Urinary bladder (tissue), 4 donors: Measurements from ENCODE around the gene GNAI1. TPM values are rescaled to one million over a fixed set of nuclear protein-coding genes. Genes with fewer than 3 reads are reported as not detected.
A peak's percentile ranks its signal among the peaks of the same experiment; 100 is the strongest.

Experiments
- DNase-seq: peaks from one replicate; pipeline ENCODE4 v3.0.0-alpha.2; 2015; ENCODE audit errors: extremely low spot score
- H3K27ac ChIP-seq: one replicate; pipeline ENCODE4 v1.5.1; 2013; ENCODE audit warnings: low read depth, mild to moderate bottlenecking, moderate library complexity
- H3K36me3 ChIP-seq: one replicate; pipeline ENCODE4 v1.6.1; 2013; ENCODE audit warnings: mild to moderate bottlenecking, moderate library complexity; ENCODE audit not compliant: insufficient read depth
- H3K4me1 ChIP-seq: one replicate; pipeline ENCODE4 v1.6.1; 2013; ENCODE audit warnings: mild to moderate bottlenecking, moderate library complexity; ENCODE audit not compliant: insufficient read depth
- H3K4me3 ChIP-seq: one replicate; pipeline ENCODE4 v1.5.1; 2013; ENCODE audit warnings: low read depth, low read length
- WGBS: extraction: QIAGEN DNeasy Blood & Tissue Kit; methylation state at CpG from one replicate; pipeline ENCODE4 v1.1.7; 2013; 5-methylcytosine and 5-hydroxymethylcytosine counted together
- polyA plus RNA-seq: library from polyadenylated mRNA; stranded (reverse); fragments of 200-250 nt; gene quantifications from one replicate; pipeline ENCODE4 v1.2.3, GENCODE V29; 2013
- total RNA-seq: library from RNA; depleted of rRNA; stranded (reverse); fragments of >200 nt; gene quantifications from one replicate; pipeline ENCODE4 v1.2.3, GENCODE V29; 2014
- donor health status: healthy with polysubstance abuse.
- donor health status: healthy.

Gene GNAI1
- total RNA-seq: 81.2 TPM
- polyA plus RNA-seq: 49.4 TPM

DNA sequence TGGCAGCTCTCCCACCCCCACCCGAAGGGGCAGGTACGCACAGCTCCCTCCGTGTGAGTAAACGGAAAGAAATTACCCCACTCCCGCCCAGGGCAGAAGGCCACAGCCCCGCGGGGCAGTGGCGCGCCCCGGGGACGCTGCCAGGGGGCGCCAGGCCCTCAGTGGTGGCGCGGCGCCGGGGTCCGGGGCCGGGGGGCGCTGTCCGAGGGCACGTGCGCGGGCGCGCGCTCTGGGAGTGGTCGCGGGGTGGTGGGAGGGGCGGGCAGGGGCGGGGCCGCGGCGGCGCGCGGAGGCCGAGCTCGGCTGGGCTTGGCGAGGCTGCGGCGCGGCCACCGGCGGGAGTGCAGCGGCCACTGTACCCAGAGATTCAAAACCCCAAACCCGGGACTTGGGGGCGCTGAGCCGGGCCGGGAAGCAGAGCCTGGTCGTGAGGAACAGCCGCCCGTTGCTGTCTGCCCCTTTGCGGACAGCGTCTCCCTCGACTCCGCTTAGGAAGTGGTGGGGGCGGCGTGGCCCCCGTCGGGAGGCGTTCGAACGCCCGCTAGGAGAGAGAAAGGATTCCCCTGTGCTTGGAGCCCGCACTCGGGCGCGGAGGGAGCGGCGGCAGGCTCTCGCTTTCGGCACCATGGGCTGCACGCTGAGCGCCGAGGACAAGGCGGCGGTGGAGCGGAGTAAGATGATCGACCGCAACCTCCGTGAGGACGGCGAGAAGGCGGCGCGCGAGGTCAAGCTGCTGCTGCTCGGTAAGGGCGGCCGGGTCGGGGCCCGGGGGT is at the start of gene GNAI1:
Gene GNAI1, plus strand, starts transcription at position 296 of the 773 bp plus-strand sequence. Its CDS starts 330 bp downstream, at position 626.
- Histone ChIP-seq H3K36me3 (no peaks in the 10 kb centered on the region), H3K27ac (peak within 1 kb of the TSS; percentile 93), H3K4me3 (peak within 1 kb of the TSS; percentile 84), H3K4me1 (no peaks in the 10 kb centered on the region)
- WGBS: under 1% methylated on average over 92 of the region's 92 CpGs
- DNase-seq: no peak

DNA sequence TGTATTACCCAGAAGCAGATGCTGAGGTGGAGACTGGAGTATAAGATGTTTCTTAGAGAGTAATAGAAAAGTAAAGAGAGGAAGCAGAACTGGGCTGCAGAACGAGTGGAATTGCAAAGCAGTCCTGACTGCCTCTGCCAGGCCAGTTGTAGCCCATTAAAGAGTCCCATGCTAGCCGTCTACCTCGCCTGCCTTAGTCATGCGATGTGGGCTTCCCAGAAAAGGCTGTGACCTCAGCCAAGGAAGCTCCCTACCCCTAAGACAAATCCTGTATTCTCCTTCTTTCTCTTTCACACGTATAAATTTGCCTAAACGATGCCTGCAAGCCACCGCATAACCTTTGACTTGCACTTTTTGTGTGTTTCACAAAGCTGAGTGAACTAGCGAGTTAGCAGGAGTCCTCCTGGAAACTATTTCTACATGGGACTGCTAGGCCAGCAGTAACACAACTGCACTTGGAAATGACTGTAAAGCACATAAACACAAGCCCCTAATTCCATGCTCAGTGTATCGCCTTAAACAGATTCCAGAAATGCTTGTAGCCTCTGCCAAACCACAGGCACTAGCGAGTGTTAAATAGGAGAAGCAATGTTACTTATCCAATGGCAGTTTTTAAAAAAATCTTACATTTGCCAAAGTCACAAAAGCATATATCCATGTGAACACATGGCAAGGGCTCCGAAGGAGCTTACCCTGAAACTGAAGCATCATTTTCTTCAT is 47.4 kb upstream of the GNAI1 start:
- Histone ChIP-seq H3K36me3 (no peaks in the 10 kb centered on the region), H3K27ac (no peak overlapping the region), H3K4me1 (no peaks in the 10 kb centered on the region), H3K4me3 (no peak overlapping the region)
- 61% methylated on average over 11 of the region's 11 CpGs for WGBS
- DNase-seq: no peak

DNA sequence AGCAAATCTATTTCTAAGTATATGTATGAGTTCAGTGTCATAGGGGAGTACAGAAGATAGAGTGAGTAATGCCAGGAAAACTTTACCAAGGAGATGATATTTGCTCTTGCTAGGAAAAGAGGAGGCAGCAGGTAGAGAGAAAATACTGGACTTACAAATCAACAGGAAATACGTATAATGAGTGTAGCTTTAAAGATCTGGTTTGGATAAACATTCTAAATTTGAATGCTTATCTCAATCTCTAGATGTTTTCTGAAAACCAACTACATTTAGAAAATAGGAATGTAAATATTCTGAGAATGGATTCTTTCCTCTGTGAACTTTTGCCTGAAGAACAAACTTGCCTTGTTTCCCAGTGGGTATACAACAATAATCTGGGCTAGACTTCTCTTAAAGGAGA is 46.9 kb upstream of the GNAI1 start:
- no peak for DNase-seq
- H3K36me3 ChIP-seq: no peaks in the 10 kb centered on the region
- 35% methylated on average over 1 of the region's 1 CpG for WGBS
- no peak overlapping the region for H3K4me3 ChIP-seq
- H3K27ac ChIP-seq: no peak overlapping the region
- no peaks in the 10 kb centered on the region for H3K4me1 ChIP-seq

DNA sequence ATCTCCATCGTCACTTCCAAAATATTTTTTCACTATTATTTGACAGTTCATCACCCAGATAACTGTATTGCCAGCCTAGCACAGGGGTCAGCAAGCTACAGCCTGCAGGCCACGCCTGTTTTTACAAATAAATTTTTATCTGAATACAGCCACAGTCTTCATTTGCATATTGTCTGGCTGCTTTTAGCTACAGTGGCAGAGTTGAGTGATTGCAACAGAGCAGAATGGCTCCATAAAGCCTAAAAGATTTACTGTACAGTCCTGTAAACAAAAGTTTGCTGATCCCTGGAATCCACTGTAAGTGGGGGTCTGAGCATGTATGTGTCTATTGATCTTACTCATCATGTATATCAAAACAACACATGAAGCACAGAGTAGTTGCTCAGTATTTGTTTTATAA is 45.9 kb upstream of the GNAI1 start:
- Histone ChIP-seq H3K36me3 (no peaks in the 10 kb centered on the region), H3K27ac (no peak overlapping the region), H3K4me1 (no peaks in the 10 kb centered on the region), H3K4me3 (no peak overlapping the region)
- 39% methylated on average over 2 of the region's 2 CpGs for WGBS
- no peak for DNase-seq

DNA sequence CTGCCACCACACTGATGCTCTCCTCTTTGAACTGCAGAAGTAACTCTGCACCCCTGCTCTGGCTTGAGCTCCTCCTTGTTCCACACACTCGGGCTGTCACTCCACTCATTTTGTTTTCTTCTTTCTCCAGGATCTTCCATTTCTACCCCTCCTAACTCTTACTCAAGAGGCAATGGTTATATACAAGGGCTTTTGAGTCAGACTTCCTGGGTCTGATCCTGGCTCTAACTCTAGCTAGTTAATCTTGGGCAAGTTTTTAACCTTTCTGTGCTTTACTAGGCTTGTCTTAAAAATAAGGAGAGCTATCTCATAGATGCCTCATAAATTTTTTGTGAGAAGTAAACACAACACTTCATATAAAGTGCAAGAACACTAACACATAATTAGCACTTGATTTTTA is 45.3 kb upstream of the GNAI1 start:
- H3K4me3 ChIP-seq: no peak overlapping the region
- H3K36me3 ChIP-seq: no peaks in the 10 kb centered on the region
- H3K27ac ChIP-seq: no peak overlapping the region
- no peak for DNase-seq
- no peaks in the 10 kb centered on the region for H3K4me1 ChIP-seq
- WGBS: 61% methylated on average over 1 of the region's 1 CpG

DNA sequence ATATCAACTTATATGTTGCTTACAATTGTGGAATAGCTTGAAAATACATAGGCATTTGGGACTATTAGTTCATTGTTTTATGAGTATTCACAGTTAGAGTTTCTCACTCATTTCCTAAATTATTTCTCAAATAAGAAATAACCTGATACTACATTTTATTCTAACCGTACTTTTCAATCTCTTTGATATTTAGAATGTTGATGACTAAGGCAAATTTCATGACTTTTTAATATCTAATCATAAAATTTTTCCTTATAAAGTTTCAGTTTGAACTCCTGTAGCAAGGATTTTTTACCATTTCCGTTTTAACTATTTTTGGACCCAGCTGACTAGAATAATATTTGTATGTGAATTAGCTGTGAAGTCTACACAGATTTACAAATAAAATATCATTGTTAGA is 41.3 kb upstream of the GNAI1 start:
- Histone ChIP-seq H3K4me1 (no peaks in the 10 kb centered on the region), H3K27ac (no peak overlapping the region), H3K36me3 (no peaks in the 10 kb centered on the region), H3K4me3 (no peak overlapping the region)
- 83% methylated on average over 2 of the region's 2 CpGs for WGBS
- DNase-seq: no peak

DNA sequence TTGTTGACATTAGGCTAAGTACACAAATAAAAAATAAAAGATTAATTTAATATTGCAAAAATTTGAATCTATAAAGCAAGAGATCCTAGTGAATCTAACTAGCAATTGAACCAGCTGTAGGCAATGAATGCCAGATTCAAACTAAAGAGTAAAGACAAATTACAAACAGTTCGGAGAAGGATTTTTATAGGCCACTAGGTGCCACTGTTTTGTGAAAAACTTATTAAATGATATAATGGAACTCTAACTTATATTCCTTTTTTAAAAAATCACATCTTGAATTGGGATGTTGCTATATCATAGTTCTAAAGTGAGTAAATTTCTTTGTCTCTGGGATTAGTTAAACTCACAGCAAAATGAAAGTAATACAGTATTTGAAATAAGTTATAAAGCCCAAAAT is 39.1 kb upstream of the GNAI1 start:
- DNase-seq: no peak
- no peaks in the 10 kb centered on the region for H3K36me3 ChIP-seq
- H3K4me1 ChIP-seq: no peaks in the 10 kb centered on the region
- H3K4me3 ChIP-seq: no peak overlapping the region
- 15% methylated on average over 1 of the region's 1 CpG for WGBS
- H3K27ac ChIP-seq: no peak overlapping the region

DNA sequence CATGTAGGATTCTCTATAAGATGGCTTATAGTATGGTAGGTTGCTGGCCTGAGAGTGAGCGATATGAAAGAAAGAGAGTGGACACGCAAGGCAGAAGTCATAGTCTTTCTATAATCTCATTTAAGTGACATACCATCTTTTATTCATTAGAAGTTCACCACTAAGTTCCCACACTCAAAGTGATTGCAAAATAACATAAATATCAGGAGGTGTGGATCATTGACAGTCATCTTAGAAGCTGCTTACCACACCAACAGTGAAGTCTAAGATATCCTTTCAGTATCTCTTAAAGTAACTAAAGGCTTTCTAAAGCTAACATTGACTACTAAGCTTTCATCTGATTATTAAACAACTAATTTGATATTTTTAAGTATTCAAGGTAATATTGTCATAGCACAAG is 36.9 kb upstream of the GNAI1 start:
- no peak for DNase-seq
- 95% methylated on average over 2 of the region's 2 CpGs for WGBS
- Histone ChIP-seq H3K27ac (no peak overlapping the region), H3K4me1 (no peaks in the 10 kb centered on the region), H3K36me3 (no peaks in the 10 kb centered on the region), H3K4me3 (no peak overlapping the region)

DNA sequence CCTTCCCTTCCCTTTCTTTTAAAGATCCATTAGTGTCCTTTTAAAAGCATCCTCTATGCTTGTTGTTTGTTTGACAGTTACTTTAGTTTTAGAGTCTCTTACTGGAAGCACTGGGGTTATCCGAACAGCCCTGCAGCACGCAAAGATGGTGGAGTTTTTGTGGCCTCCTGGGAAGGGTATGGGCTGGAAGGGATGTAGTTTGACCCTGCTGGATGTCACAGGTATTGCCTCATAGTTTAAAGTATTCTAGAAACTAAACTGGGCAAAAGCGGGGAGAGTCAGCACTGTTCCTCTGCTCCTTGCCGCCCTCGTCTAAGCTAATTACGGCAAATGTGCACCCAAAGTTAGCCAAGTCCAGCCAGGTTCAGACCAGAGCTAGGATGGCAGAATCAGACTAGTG is 35.8 kb upstream of the GNAI1 start:
- no peaks in the 10 kb centered on the region for H3K4me1 ChIP-seq
- no peak overlapping the region for H3K4me3 ChIP-seq
- no peak for DNase-seq
- no peaks in the 10 kb centered on the region for H3K36me3 ChIP-seq
- WGBS: 97% methylated on average over 6 of the region's 6 CpGs
- H3K27ac ChIP-seq: no peak overlapping the region

DNA sequence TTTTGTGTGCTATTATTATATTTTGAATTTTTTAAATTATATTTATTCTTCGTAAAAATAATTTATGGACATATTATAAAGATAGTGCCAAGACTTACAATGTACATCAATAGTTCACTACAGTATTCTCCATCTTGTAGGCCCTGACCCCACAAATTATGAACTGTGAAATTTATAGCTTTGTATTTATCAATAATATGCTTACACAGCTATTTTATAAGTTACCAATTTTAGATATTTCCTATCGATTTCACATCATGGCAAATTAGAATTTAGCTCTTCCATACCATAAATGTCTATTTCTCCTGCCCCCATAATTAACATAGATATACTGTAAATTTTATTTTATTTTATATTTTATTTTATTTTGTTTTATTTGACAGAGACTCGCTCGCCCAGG is 34.4 kb upstream of the GNAI1 start:
- no peak overlapping the region for H3K4me3 ChIP-seq
- no peaks in the 10 kb centered on the region for H3K4me1 ChIP-seq
- H3K36me3 ChIP-seq: no peaks in the 10 kb centered on the region
- H3K27ac ChIP-seq: no peak overlapping the region
- DNase-seq: no peak
- 98% methylated on average over 4 of the region's 4 CpGs for WGBS

DNA sequence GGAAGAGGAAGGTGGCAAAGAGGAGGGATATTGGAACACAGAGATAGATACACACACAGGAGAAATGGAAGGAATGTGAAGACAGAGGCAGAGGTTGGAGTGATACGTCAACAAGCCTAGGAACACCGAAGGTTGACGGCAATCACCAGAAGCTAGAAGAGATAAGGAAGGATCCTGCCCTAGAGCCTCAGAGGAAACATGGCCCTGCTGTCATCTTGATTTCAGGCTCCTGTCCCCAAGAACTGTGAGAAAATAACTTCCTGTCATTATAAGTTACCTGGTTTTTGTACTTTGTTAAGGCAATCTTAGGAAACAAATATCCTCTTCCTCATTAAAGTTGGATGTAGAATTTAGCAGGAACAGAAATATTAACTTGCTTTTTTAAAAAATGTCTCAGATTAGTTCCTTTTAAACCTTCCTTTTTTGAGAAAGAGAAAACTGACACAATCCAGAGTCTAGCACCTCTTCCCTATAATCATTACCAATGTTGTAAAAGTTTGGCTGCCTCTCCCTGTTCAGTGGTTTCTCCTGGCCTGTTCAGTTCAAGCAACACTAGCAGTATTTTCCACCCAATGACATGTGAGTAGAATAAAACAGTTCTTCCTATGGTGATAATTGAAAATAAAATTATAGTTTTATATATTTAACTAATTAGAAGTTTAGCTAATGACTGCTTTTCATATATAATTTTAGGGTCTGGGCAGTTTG is 28.8 kb upstream of the GNAI1 start:
- H3K4me3 ChIP-seq: no peak overlapping the region
- H3K36me3 ChIP-seq: no peaks in the 10 kb centered on the region
- no peak for DNase-seq
- 84% methylated on average over 3 of the region's 3 CpGs for WGBS
- no peak overlapping the region for H3K27ac ChIP-seq
- no peaks in the 10 kb centered on the region for H3K4me1 ChIP-seq

DNA sequence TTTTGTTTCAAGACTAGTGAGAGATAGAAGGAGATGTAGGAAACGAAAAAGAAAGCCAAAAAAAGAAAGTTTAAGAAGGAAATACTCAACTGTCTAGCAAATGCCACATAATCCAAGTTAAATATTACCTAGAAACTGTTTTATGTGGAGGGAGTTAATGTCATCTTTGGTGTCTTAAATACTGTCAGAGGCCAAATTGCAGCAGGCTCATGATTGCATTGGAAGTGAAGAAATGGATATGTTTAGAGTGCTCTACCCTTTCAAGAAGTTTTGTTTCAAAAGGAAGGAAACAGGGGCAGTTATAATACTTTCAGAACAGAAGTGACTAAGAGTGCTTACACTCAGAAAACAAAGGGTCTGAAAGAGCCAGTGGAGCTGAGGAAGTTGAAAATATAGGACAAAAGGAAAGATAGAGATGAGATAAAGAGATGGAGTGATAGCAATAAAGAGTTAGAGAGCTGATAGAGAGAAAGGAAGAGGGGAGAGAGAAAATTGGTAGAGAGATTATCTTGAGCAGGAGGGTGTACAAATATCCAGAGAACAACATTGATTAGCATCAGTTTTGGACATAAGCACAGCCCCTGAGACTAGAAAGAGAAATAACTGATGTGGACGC is 28.0 kb upstream of the GNAI1 start:
- H3K27ac ChIP-seq: no peak overlapping the region
- H3K36me3 ChIP-seq: no peaks in the 10 kb centered on the region
- no peak for DNase-seq
- WGBS: 82% methylated on average over 2 of the region's 2 CpGs
- H3K4me3 ChIP-seq: no peak overlapping the region
- no peaks in the 10 kb centered on the region for H3K4me1 ChIP-seq

DNA sequence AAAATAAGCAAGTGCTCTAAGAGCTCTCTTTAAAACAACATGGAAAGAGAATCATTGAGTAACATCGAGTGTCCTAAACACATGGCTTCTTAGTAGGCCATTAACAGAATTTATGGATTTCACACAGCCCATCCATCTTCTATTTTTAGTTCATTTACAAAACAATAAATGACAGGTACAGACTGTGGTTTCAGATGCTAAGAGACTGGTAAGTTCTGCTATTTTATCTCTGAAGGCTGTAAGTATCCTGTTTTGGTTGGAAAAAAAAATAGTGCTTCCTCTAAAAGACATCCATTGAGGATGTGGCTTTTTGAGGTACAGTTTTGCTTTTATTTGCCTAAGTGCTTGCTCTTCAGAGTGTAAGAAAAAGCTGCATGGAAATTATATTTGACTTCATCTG is 27.4 kb upstream of the GNAI1 start:
- DNase-seq: no peak
- Histone ChIP-seq H3K27ac (no peak overlapping the region), H3K4me1 (no peaks in the 10 kb centered on the region), H3K36me3 (no peaks in the 10 kb centered on the region), H3K4me3 (no peak overlapping the region)
- WGBS: 59% methylated on average over 1 of the region's 1 CpG
